NCI-H774 (cell line): ENCODE data around the gene MYBPC1.

Experiments
- DNase-seq: peaks from one replicate; lab custom pipeline; 2025; lab: John Stamatoyannopoulos, UW

Gene MYBPC1

GRCh38 chr12:101695706-101696105 is 100.9 kb downstream of the MYBPC1 start:
- no peak for DNase-seq

- no peak for DNase-seq
Measured at GRCh38 chr12:101696251-101697196, 101.8 kb downstream of the MYBPC1 start.

- peak; percentile 73 for DNase-seq
Measured at GRCh38 chr12:101697197-101697929, 102.6 kb downstream of the MYBPC1 start, which contains the start of gene CHPT1. Gene CHPT1 (plus strand): TSS chr12:101697640. CDS start chr12:101697862, 222 bp downstream.

- DNase-seq: peak; percentile 8
Measured at GRCh38 chr12:101697930-101698799, 103.4 kb downstream of the MYBPC1 start.

GRCh38 chr12:101698800-101699347 is 104.1 kb downstream of the MYBPC1 start:
- DNase-seq: no peak

- no peak for DNase-seq
Measured at GRCh38 chr12:101700299-101700820, 105.6 kb downstream of the MYBPC1 start.

GRCh38 chr12:101703487-101703886 is 108.7 kb downstream of the MYBPC1 start:
- no peak for DNase-seq

GRCh38 chr12:101706403-101706802 is 111.6 kb downstream of the MYBPC1 start:
- no peak for DNase-seq

GRCh38 chr12:101707131-101707782 is 112.5 kb downstream of the MYBPC1 start:
- no peak for DNase-seq

GRCh38 chr12:101710288-101710687 is 115.5 kb downstream of the MYBPC1 start:
- DNase-seq: no peak

GRCh38 chr12:101713059-101713682 is 118.4 kb downstream of the MYBPC1 start:
- DNase-seq: no peak

- no peak for DNase-seq
Measured at GRCh38 chr12:101713930-101714329, 119.2 kb downstream of the MYBPC1 start.

- no peak for DNase-seq
Measured at GRCh38 chr12:101714877-101715444, 120.2 kb downstream of the MYBPC1 start.

- no peak for DNase-seq
Measured at GRCh38 chr12:101719566-101719965, 124.8 kb downstream of the MYBPC1 start.

GRCh38 chr12:101720118-101720517 is 125.3 kb downstream of the MYBPC1 start:
- no peak for DNase-seq

- DNase-seq: no peak
Measured at GRCh38 chr12:101722392-101722791, 127.6 kb downstream of the MYBPC1 start.

- DNase-seq: no peak
Measured at GRCh38 chr12:101727098-101727497, 132.3 kb downstream of the MYBPC1 start.

- no peak for DNase-seq
Measured at GRCh38 chr12:101729842-101730241, 135.1 kb downstream of the MYBPC1 start.

GRCh38 chr12:101732318-101732717 is 137.5 kb downstream of the MYBPC1 start:
- no peak for DNase-seq

GRCh38 chr12:101733166-101733565 is 138.4 kb downstream of the MYBPC1 start:
- no peak for DNase-seq
